ENCODE results near the gene CHST11.

- TF ChIP-seq YY1 (IDR thresholded peaks at IDR 0.05; ENCODE audit: insufficient read depth, insufficient read length) = no peak
- TF ChIP-seq ZNF274 (IDR thresholded peaks at IDR 0.05; ENCODE audit: low read depth, low read length) = no peak
These were observed 193.2 kb downstream of the CHST11 start for GRCh38 chr12:104649921-104650320.

Data from NT2/D1 (cell line).